Measurements from ENCODE around the gene TMTC4. TPM values are rescaled to one million over a fixed set of nuclear protein-coding genes. Genes with fewer than 3 reads are reported as not detected.

TMTC4 gene
- total RNA-seq, 1 experiment from 2014 or later: 28.1 TPM

DNA sequence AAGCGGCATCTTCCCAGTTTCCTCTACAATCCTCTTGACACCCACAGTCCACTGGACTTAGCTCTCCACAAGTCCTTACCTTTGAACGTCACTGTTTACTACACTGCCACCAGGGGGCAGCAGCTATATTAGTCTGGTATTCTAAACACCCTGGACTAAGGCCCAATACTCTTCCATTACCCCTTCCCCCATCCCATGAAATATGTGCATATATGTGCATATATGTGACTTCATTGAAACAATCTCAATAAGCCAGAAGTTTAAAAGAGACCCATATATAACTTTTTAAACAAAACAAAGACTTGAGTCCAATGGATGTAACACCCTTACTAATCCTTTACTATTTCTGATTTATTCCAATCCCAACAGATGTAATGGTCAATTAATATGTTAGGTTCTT is 101.5 kb downstream of the TMTC4 start:
- H2BK20ac ChIP-seq (ENCODE audit: low read depth, low read length, poor library complexity, severe bottlenecking): no peak overlapping the region
- no peak overlapping the region for H2BK12ac ChIP-seq (ENCODE audit: insufficient read length, low read depth, low read length)
- H2AFZ ChIP-seq (ENCODE audit: low read length): no peak overlapping the region
- Mint-ChIP-seq H3K9me3 (peaks cover 6 to 12% of the 10 kb centered on the region in 2 experiments), H3K4me1 (peaks cover 5% of the 10 kb centered on the region in 2 experiments), H3K4me3 (no peak overlapping the region), H3K27me3 (ENCODE audit: low read depth) (no peaks in the 10 kb centered on the region), H3K36me3 (ENCODE audit: insufficient read depth in 1 of 3, low read depth in 3 of 3) (peaks cover 2 to 12% (median 6%) of the 10 kb centered on the region in 3 experiments; a peak in 6 of 7 replicates), H3K27ac (no peak overlapping the region)
- H3K4ac ChIP-seq (ENCODE audit: low read depth, low read length): no peak overlapping the region
- H3K79me2 ChIP-seq (ENCODE audit: insufficient read depth, low read length): no peaks in the 10 kb centered on the region
- H3T11ph ChIP-seq (ENCODE audit: low read length): no peak overlapping the region
- H4K8ac ChIP-seq (replicated peaks; ENCODE audit: insufficient read length, low read depth, low read length): no peak overlapping the region
- no peaks in the 10 kb centered on the region for H3K27me3 ChIP-seq (ENCODE audit: insufficient read depth, low read length)
- H3K9ac ChIP-seq (ENCODE audit: extremely low read depth, insufficient read length, low read length): no peak overlapping the region
- H3K79me1 ChIP-seq (ENCODE audit: insufficient read depth, low read depth, low read length, poor library complexity, severe bottlenecking): no peaks in the 10 kb centered on the region
- H2AK5ac ChIP-seq (ENCODE audit: insufficient read length, low read length): no peak overlapping the region
- H3K23ac ChIP-seq (ENCODE audit: insufficient read length, low read depth, low read length): no peak overlapping the region
- no peaks in the 10 kb centered on the region for H4K20me1 ChIP-seq (ENCODE audit: control insufficient read depth, insufficient read depth, insufficient read length)
- H4K5ac ChIP-seq (ENCODE audit: insufficient read length, low read depth, low read length): no peak overlapping the region
- H3K56ac ChIP-seq (ENCODE audit: insufficient read length, low read depth, low read length): no peak overlapping the region
- H2BK15ac ChIP-seq (ENCODE audit: low read depth, low read length): no peak overlapping the region
- no peaks in the 10 kb centered on the region for H3K9me3 ChIP-seq (ENCODE audit: control insufficient read depth, low read depth, low read length)
- H2BK5ac ChIP-seq (ENCODE audit: insufficient read length, low read length): no peak overlapping the region
- no peaks in the 10 kb centered on the region for H3K4me1 ChIP-seq (ENCODE audit: insufficient read depth, low read length)
- no peak overlapping the region for H3K27ac ChIP-seq (ENCODE audit: insufficient read length, low read depth, low read length)
- WGBS (ENCODE audit: extremely low coverage, insufficient read length, low lambda C conversion rate): no CpG with 5 or more reads among the region's 2 CpGs
- no peak overlapping the region for H2BK120ac ChIP-seq (ENCODE audit: low read depth, low read length, poor library complexity, severe bottlenecking)
- no peak overlapping the region for H3K18ac ChIP-seq (ENCODE audit: insufficient read length, low read depth, low read length)
- H3K4me2 ChIP-seq (ENCODE audit: insufficient read depth, insufficient read length, low read length): no peak overlapping the region
- TF ChIP-seq, protein P1, sequence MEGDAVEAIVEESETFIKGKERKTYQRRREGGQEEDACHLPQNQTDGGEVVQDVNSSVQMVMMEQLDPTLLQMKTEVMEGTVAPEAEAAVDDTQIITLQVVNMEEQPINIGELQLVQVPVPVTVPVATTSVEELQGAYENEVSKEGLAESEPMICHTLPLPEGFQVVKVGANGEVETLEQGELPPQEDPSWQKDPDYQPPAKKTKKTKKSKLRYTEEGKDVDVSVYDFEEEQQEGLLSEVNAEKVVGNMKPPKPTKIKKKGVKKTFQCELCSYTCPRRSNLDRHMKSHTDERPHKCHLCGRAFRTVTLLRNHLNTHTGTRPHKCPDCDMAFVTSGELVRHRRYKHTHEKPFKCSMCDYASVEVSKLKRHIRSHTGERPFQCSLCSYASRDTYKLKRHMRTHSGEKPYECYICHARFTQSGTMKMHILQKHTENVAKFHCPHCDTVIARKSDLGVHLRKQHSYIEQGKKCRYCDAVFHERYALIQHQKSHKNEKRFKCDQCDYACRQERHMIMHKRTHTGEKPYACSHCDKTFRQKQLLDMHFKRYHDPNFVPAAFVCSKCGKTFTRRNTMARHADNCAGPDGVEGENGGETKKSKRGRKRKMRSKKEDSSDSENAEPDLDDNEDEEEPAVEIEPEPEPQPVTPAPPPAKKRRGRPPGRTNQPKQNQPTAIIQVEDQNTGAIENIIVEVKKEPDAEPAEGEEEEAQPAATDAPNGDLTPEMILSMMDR (conservative IDR thresholded peaks at IDR 0.05): peak; percentile 88
- no peak overlapping the region for H4K91ac ChIP-seq (ENCODE audit: insufficient read length, low read depth, low read length)
- no peak overlapping the region for H3K14ac ChIP-seq (ENCODE audit: insufficient read depth, low read length)
- peak; percentile 73 for DNase-seq
- H3K23me2 ChIP-seq (ENCODE audit: insufficient read length, low read depth, low read length, poor library complexity, severe bottlenecking): no peaks in the 10 kb centered on the region
